Spleen (tissue), 11 donors: ENCODE data around the gene WNT9A. TPM values are rescaled to one million over a fixed set of nuclear protein-coding genes. Genes with fewer than 3 reads are reported as not detected.
A peak's percentile ranks its signal among the peaks of the same experiment; 100 is the strongest.

Source experiments
- DNase-seq: peaks from one replicate; pipeline ENCODE4 v3.0.0-alpha.2; 2020
- H3K27ac ChIP-seq, 8 donors: fragments of 200-600 bp; sonication (generic) in 7 of 8; 1 replicate in 4 of 8; 2 replicates in 4 of 8; pipeline versions ENCODE4 v1.5.0 to v1.8.0; 2016 to 2021; ENCODE audit warnings: inconsistent platforms in 4 of 8, mild to moderate bottlenecking in 4 of 8, moderate library complexity in 1 of 8
- H3K27me3 ChIP-seq, 7 donors: fragments of 200-600 bp; sonication (generic) in 6 of 7; replicated peaks in 1 of 7; 1 replicate in 4 of 7; 2 replicates in 3 of 7; pipeline versions ENCODE4 v1.5.0 to v1.8.0; 2016 to 2021; ENCODE audit warnings: inconsistent platforms in 3 of 7, mild to moderate bottlenecking in 1 of 7
- H3K36me3 ChIP-seq, 6 donors: fragments of 200-600 bp; sonication (generic) in 5 of 6; 1 replicate in 4 of 6; 2 replicates in 2 of 6; pipeline versions ENCODE4 v1.5.0 to v1.8.0; 2016 to 2021; ENCODE audit warnings: inconsistent platforms in 2 of 6
- H3K4me1 ChIP-seq, 6 donors: fragments of 200-600 bp; sonication (generic) in 5 of 6; 1 replicate in 3 of 6; 2 replicates in 3 of 6; pipeline versions ENCODE4 v1.5.0 to v1.8.0; 2016 to 2021; ENCODE audit warnings: inconsistent platforms in 3 of 6
- H3K4me3 ChIP-seq, 8 donors: fragments of 200-600 bp; sonication (generic) in 7 of 8; 1 replicate in 4 of 8; 2 replicates in 4 of 8; pipeline versions ENCODE4 v1.5.0 to v1.8.0; 2016 to 2021; ENCODE audit warnings: inconsistent platforms in 4 of 8, mild to moderate bottlenecking in 4 of 8, moderate library complexity in 2 of 8
- H3K9me3 ChIP-seq, 8 donors: fragments of 200-600 bp; sonication (generic) in 7 of 8; 1 replicate in 4 of 8; 2 replicates in 4 of 8; pipeline versions ENCODE4 v1.5.0 to v1.8.0; 2016 to 2021; ENCODE audit warnings: inconsistent platforms in 4 of 8
- POLR2A ChIP-seq, 3 donors: fragments of 450-650 bp; IDR thresholded peaks; one replicate each; pipeline ENCODE4 v1.5.1; 2017; ENCODE audit warnings: antibody characterized with exemption in 3 of 3, mild to moderate bottlenecking in 1 of 3
- POLR2AphosphoS5 ChIP-seq, 3 donors: sonication (generic); formaldehyde crosslinking; IDR thresholded peaks; one replicate each; pipeline ENCODE4 v1.5.1; 2017; ENCODE audit warnings: antibody characterized with exemption in 3 of 3
- WGBS, 5 donors: extraction: QIAGEN DNeasy Blood & Tissue Kit in 3 of 5; methylation state at CpG; one replicate each; pipeline versions ENCODE4 v1.1.5 to v1.1.7; 2013 to 2018; 5-methylcytosine and 5-hydroxymethylcytosine counted together
- intact Hi-C: fragments of 100-400 bp; cut with DNase I; formaldehyde crosslinking; loops from one replicate; pipeline ENCODE4 v1.15.0; 2023; ENCODE audit warnings: low total_unique reads
- polyA plus RNA-seq, 3 donors: library from polyadenylated mRNA; stranded (reverse); fragments of 200-250 nt; gene quantifications; one replicate each; pipeline ENCODE4 v1.2.1, GENCODE V29; 2013
- total RNA-seq, 7 donors: library from RNA; depleted of rRNA in 3 of 7; stranded (reverse); fragments of >200 nt in 3 of 7; fragmentation: NEBNext Ultra II Directional in 4 of 7; extraction: Animal tissue kit (Norgen Biotek cat#: 25700) in 4 of 7; gene quantifications; one replicate each; pipeline versions ENCODE4 v1.1.0 to v1.2.1, GENCODE V29; 2016 to 2021
- TF ChIP-seq, protein P1 (sequence below), 11 experiments: fragments of 200-600 bp in 7 of 11; fragments of 450-650 bp in 4 of 11; sonication (generic) in 4 of 11; IDR thresholded peaks in 8 of 11; conservative IDR thresholded peaks in 3 of 11; 1 replicate in 7 of 11; 2 replicates in 4 of 11; pipeline versions ENCODE4 v1.4.0 to v1.8.0; 2016 to 2021; ENCODE audit warnings: antibody characterized with exemption in 11 of 11, inconsistent platforms in 4 of 11, mild to moderate bottlenecking in 1 of 11
- donor health status: healthy with polysubstance abuse.
- donor health status: DM: no; HTN: no; CAD: no; lungs with moderate emphysema.
- donor health status: DM: no; HTN: no; CAD: no.
- donor health status: Bipolar disorder and iron deficiency.
- donor health status: healthy.
- donor health status: DM: no; HTN: no; CAD: no.
- donor health status: DM: yes; HTN: yes; CAD: no.

Gene WNT9A
- total and polyA plus RNA-seq, 10 donors, result 0.08 to 3.6 (median 0.77) TPM

DNA sequence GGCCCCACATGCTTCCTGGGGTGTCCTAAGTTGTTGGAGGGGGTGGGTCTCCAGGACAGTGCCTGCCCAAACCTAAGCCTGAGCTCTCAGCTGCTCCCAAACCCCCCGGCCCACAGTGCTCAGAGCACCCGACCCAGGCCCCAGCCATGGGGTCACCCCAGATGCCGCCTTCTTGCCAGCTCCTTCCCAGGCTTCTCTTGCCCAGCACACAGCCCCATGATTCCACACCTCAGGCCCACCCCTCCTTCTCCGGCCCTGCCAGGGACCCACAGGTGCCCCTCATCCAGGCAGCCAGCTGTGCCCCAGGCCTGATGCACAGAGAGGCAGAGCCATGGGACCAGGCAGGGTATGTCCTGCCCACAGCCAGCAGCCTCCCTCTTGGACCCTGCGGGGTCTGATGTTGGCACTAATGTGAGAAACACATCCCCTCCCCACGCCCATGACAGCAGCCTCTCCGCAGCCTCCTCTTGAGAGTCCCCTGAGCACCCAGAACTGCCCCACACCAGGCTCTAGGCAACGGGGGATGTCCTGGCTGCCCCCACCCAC is 4.9 kb downstream of the WNT9A start:
- Histone ChIP-seq H3K4me3 (no peak overlapping the region), H3K9me3 (no peaks in the 10 kb centered on the region), H3K27ac (peak overlapping the region in 2 of 8 donors; percentile 3 to 24), H3K27me3 (peaks cover 0 to 41% (median 15%) of the 10 kb centered on the region in 7 donors), H3K4me1 (peaks cover 11 to 55% (median 33%) of the 10 kb centered on the region in 6 donors), H3K36me3 (no peaks in the 10 kb centered on the region)
- intact Hi-C loops, result no loop called here
- DNase-seq, result peak; percentile 68
- TF ChIP-seq, protein P1, sequence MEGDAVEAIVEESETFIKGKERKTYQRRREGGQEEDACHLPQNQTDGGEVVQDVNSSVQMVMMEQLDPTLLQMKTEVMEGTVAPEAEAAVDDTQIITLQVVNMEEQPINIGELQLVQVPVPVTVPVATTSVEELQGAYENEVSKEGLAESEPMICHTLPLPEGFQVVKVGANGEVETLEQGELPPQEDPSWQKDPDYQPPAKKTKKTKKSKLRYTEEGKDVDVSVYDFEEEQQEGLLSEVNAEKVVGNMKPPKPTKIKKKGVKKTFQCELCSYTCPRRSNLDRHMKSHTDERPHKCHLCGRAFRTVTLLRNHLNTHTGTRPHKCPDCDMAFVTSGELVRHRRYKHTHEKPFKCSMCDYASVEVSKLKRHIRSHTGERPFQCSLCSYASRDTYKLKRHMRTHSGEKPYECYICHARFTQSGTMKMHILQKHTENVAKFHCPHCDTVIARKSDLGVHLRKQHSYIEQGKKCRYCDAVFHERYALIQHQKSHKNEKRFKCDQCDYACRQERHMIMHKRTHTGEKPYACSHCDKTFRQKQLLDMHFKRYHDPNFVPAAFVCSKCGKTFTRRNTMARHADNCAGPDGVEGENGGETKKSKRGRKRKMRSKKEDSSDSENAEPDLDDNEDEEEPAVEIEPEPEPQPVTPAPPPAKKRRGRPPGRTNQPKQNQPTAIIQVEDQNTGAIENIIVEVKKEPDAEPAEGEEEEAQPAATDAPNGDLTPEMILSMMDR (IDR thresholded peaks at IDR 0.05 in 8 of 11, conservative IDR thresholded peaks at IDR 0.05 in 3 of 11), result no peak
- TF ChIP-seq POLR2A (IDR thresholded peaks at IDR 0.05) (no peak), POLR2AphosphoS5 (IDR thresholded peaks at IDR 0.05) (no peak)
- WGBS, 5 donors, result 87 to 94% (median 90%) methylated on average over 7 to 8 of the region's 8 CpGs

DNA sequence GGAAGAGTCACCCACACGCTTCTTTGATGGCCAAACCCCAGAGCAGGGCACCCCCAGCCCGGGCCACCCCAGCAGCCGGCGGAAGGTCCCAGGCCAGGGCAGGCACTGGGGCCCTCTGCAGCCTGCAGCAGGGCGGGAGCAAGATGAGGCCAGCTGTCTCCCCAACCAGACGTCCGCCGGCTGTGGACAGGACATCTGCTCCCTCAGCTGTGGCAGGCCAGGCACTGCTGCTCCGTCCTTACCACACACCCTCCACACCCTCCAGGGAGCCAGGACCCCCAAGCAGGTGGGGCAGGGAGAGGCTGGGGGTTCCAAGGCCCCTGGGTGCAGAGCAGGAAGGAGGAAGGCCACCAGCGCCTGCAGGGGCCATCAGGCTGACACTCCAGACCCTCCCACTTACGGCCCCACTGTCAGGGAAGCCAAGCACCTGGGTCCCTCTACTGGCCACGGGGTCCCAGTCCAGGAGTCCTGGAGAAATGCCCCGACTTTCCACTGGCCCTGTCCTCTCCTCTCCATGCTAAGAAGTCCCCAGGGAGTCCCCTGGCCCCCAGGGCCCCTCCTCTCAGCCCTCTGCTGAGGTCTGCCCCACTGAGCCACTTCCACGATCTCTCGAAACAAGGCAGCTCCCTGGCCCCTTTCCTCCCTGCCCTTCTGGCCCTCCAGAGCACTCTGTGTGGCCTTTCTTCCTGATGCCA is 5.6 kb downstream of the WNT9A start:
- Histone ChIP-seq H3K27me3 (peaks cover 0 to 35% (median 10%) of the 10 kb centered on the region in 7 donors), H3K36me3 (no peaks in the 10 kb centered on the region), H3K9me3 (no peaks in the 10 kb centered on the region), H3K27ac (peak overlapping the region in 2 of 8 donors; percentile 3 to 24), H3K4me3 (no peak overlapping the region), H3K4me1 (peaks cover 11 to 49% (median 30%) of the 10 kb centered on the region in 6 donors)
- peak; percentile 73 for DNase-seq
- intact Hi-C loops, result no loop called here
- TF ChIP-seq, protein P1 (IDR thresholded peaks at IDR 0.05 in 8 of 11, conservative IDR thresholded peaks at IDR 0.05 in 3 of 11), result no peak
- TF ChIP-seq POLR2AphosphoS5 (IDR thresholded peaks at IDR 0.05) (no peak), POLR2A (IDR thresholded peaks at IDR 0.05) (no peak)
- 58 to 81% (median 76%) methylated on average over 9 to 15 of the region's 15 CpGs for WGBS, 5 donors

DNA sequence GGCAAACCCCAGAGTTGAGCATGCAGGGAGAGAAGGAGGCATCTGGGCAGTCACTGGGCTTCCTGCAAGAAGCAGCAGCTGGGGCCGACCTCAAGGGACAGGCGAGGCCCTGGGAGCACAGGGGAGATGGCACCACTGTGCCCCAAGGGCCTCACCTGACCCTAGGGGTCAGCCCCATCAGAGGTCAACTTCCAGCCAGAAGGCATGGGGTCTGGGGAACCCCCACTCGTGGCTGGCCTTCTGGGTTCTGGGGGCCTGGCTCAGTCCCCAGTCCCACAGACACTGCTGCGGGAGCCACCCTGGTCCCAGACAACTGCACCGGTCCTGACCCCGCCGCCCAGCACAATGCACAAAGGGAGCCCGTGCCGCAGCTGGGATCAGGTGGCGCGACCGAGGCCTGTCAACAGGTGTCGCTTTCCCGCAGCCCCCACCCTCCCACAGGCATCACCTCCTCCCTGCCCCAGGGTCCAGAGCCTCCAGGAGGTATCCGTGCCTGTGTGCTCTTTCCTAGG is 6.2 kb downstream of the WNT9A start:
- Histone ChIP-seq H3K27me3 (peaks cover 0 to 29% (median 4%) of the 10 kb centered on the region in 7 donors), H3K27ac (peak overlapping the region in 1 of 8 donors; percentile 24), H3K4me3 (no peak overlapping the region), H3K4me1 (peaks cover 6 to 43% (median 24%) of the 10 kb centered on the region in 6 donors), H3K9me3 (no peaks in the 10 kb centered on the region), H3K36me3 (no peaks in the 10 kb centered on the region)
- 83 to 91% (median 88%) methylated on average over 15 of the region's 15 CpGs for WGBS, 5 donors
- TF ChIP-seq POLR2AphosphoS5 (IDR thresholded peaks at IDR 0.05) (no peak), POLR2A (IDR thresholded peaks at IDR 0.05) (no peak)
- TF ChIP-seq, protein P1 (IDR thresholded peaks at IDR 0.05 in 8 of 11, conservative IDR thresholded peaks at IDR 0.05 in 3 of 11), result no peak
- intact Hi-C loops, result no loop called here
- peak; percentile 73 for DNase-seq

DNA sequence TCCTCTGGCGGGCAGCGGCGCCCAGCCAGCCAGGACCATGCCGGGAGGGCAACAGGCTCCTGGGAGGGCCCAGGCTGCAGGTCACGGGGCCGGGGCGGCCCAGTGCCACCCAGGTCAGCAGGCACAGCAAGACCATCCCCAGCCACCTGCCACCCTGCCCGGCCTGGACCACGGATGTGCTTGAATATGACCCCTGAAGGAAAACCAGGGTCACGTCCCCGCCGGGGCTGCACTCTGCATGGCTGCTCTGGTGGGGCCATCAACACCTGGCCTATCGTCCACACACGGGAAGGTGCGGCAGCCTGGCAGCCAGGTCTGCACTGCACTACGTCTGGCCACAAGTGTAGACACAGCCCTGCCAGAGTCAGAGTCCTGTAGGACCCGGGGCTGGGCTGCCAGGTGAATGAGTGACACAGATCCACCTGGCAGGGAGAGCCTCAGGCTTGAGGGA is 6.9 kb downstream of the WNT9A start:
- peak; percentile 66 for DNase-seq
- Histone ChIP-seq H3K27ac (no peak overlapping the region), H3K27me3 (peaks cover 0 to 21% (median 0%) of the 10 kb centered on the region in 7 donors), H3K36me3 (no peaks in the 10 kb centered on the region), H3K9me3 (no peaks in the 10 kb centered on the region), H3K4me3 (no peak overlapping the region), H3K4me1 (peaks cover 0 to 36% (median 17%) of the 10 kb centered on the region in 6 donors)
- TF ChIP-seq POLR2A (IDR thresholded peaks at IDR 0.05) (no peak), POLR2AphosphoS5 (IDR thresholded peaks at IDR 0.05) (no peak)
- TF ChIP-seq, protein P1 (IDR thresholded peaks at IDR 0.05 in 8 of 11, conservative IDR thresholded peaks at IDR 0.05 in 3 of 11), result no peak
- intact Hi-C loops, result no loop called here
- 88 to 95% (median 90%) methylated on average over 8 to 17 of the region's 17 CpGs for WGBS, 5 donors
